Gastroesophageal sphincter (tissue), 4 donors: ENCODE data around the gene CD40. TPM values are rescaled to one million over a fixed set of nuclear protein-coding genes. Genes with fewer than 3 reads are reported as not detected.

Source experiments
- ATAC-seq: fragments of 150-250 bp; one replicate; pipeline ENCODE4 v1.9.1; 2016; ENCODE audit warnings: mild to moderate bottlenecking, moderate library complexity
- H3K27ac ChIP-seq, 4 donors: fragments of 200-600 bp; sonication (generic) in 3 of 4; 1 replicate in 3 of 4; 2 replicates in 1 of 4; pipeline ENCODE4 v1.5.1; 2016 to 2019
- H3K27me3 ChIP-seq: fragments of 200-600 bp; sonication (generic); one replicate; pipeline ENCODE4 v1.5.1; 2019
- H3K36me3 ChIP-seq, 2 donors: fragments of 200-600 bp; sonication (generic); one replicate each; pipeline ENCODE4 v1.5.1; 2019; ENCODE audit warnings: control low read depth in 1 of 2
- H3K4me1 ChIP-seq, 3 donors: fragments of 200-600 bp; sonication (generic); 1 replicate in 2 of 3; 2 replicates in 1 of 3; pipeline ENCODE4 v1.5.1; 2016 to 2019; ENCODE audit warnings: control low read depth in 2 of 3
- H3K4me3 ChIP-seq, 2 donors: fragments of 200-600 bp; sonication (generic); one replicate each; pipeline ENCODE4 v1.5.1; 2019; ENCODE audit warnings: mild to moderate bottlenecking in 1 of 2, moderate library complexity in 1 of 2
- H3K9me3 ChIP-seq, 3 donors: fragments of 200-600 bp; sonication (generic); one replicate each; pipeline ENCODE4 v1.5.1; 2017 to 2019; ENCODE audit warnings: control low read depth in 2 of 3
- EP300 ChIP-seq: sonication (generic); formaldehyde crosslinking; IDR thresholded peaks from one replicate; pipeline ENCODE4 v1.6.1; 2017; ENCODE audit warnings: antibody characterized with exemption, mild to moderate bottlenecking
- POLR2A ChIP-seq, 2 donors: fragments of 450-650 bp; IDR thresholded peaks; one replicate each; pipeline ENCODE4 v1.6.1; 2017; ENCODE audit warnings: antibody characterized with exemption in 2 of 2, mild to moderate bottlenecking in 2 of 2, moderate library complexity in 1 of 2
- POLR2AphosphoS5 ChIP-seq: sonication (generic); formaldehyde crosslinking; IDR thresholded peaks from one replicate; pipeline ENCODE4 v1.6.1; 2017; ENCODE audit warnings: antibody characterized with exemption
- WGBS, 2 donors: methylation state at CpG; one replicate each; pipeline ENCODE4 v1.1.5; 2018; ENCODE audit warnings: low coverage in 1 of 2; 5-methylcytosine and 5-hydroxymethylcytosine counted together
- total RNA-seq, 4 donors: library from RNA; depleted of rRNA; stranded (reverse); fragments of >200 nt; gene quantifications; one replicate each; pipeline ENCODE4 v1.1.0, GENCODE V29; 2016
- TF ChIP-seq, protein P1 (sequence below), 4 experiments: fragments of 200-600 bp in 2 of 4; fragments of 450-650 bp in 2 of 4; sonication (generic) in 1 of 4; IDR thresholded peaks; one replicate each; pipeline ENCODE4 v1.5.1; 2017 to 2019; ENCODE audit warnings: antibody characterized with exemption in 4 of 4, mild to moderate bottlenecking in 2 of 4, moderate library complexity in 2 of 4

The CD40 gene
- total RNA-seq = 10 to 100 TPM; 13.7 to 16.6 (median 13.9) TPM

DNA sequence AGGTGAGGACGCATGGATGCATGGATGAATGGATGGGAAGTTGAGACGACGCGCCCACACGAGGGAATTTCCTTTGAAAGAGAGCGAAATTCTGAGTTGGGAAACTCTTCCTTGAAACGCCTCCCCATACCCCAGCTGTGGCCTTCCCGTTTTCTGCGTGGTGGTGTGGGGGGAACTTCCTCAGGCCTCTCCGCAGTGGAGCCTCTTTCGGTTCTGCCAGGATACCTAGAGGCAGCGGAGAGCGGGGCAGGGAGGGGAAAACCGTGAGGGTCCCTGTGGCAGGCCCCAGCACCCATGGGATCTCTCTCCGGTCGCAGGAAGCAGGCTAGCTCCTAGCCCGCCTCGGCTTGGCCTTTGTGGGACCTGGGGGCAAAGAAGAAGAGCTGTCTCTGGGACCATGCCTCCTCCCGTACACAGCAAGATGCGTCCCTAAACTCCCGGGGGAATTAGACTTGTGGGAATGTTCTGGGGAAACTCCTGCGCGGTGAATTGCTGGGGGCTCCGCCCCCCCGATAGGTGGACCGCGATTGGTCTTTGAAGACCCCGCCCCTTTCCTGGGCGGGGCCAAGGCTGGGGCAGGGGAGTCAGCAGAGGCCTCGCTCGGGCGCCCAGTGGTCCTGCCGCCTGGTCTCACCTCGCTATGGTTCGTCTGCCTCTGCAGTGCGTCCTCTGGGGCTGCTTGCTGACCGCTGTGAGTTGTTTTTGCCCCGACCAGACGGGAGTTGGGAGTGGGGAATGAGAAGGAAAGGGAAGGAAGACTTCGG is at the start of gene CD40:
Gene CD40 (plus strand): TSS at position 611 of the 764 bp plus-strand sequence. CDS start 30 bp downstream, at position 641.
- Histone ChIP-seq H3K27ac (peak within 1 kb of the TSS; percentile 6 to 88 (median 84)), H3K4me3 (peak within 1 kb of the TSS; percentile 28 to 62), H3K9me3 (no peaks in the 10 kb centered on the region), H3K27me3 (no peaks in the 10 kb centered on the region), H3K4me1 (peaks cover 0 to 53% (median 16%) of the 10 kb centered on the region in 3 donors), H3K36me3 (peaks cover 0 to 10% of the 10 kb centered on the region in 2 donors)
- TF ChIP-seq POLR2AphosphoS5 (peak; percentile 28), EP300 (no peak), POLR2A (IDR thresholded peaks at IDR 0.05) (peak in 1 of 2 donors; percentile 37)
- TF ChIP-seq, protein P1, sequence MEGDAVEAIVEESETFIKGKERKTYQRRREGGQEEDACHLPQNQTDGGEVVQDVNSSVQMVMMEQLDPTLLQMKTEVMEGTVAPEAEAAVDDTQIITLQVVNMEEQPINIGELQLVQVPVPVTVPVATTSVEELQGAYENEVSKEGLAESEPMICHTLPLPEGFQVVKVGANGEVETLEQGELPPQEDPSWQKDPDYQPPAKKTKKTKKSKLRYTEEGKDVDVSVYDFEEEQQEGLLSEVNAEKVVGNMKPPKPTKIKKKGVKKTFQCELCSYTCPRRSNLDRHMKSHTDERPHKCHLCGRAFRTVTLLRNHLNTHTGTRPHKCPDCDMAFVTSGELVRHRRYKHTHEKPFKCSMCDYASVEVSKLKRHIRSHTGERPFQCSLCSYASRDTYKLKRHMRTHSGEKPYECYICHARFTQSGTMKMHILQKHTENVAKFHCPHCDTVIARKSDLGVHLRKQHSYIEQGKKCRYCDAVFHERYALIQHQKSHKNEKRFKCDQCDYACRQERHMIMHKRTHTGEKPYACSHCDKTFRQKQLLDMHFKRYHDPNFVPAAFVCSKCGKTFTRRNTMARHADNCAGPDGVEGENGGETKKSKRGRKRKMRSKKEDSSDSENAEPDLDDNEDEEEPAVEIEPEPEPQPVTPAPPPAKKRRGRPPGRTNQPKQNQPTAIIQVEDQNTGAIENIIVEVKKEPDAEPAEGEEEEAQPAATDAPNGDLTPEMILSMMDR (IDR thresholded peaks at IDR 0.05) = no peak
- ATAC-seq = peak; percentile 91
- WGBS, 2 donors = 0% methylated on average over 2 to 8 of the region's 40 CpGs

DNA sequence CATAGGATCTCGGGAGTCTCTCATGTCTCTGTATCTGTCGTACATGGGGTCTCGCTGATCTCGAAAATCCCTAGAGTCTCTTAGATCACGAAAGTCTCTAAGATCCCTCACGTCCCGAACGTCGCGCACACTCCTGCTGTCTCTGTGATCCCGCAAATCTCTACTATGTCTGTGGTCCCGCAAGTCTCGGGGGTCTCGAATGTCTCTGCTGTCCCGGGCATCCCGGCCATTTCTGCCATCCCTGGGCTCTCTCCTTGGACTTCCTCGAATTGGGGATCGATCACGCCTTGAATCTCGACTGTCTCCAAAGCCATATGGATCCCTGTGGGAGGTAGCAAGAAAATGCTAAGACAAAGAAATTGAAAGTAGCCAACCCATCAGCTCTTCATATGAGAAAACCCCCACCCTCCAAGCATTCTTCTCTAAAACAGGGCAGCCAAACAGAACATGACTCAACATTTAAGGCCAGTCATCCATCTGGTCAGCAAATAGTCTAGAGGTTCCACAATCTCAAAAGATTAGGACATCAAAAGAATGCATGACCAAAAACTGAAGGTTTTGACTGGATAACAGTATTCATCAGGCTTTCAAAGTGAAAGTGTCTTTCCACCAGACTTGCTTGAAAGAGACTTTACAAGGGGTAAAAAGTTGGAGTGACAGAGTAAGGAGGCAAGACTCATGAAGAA is 47.8 kb upstream of the CD40 start:
- Histone ChIP-seq H3K27me3 (no peaks in the 10 kb centered on the region), H3K4me3 (no peak overlapping the region), H3K36me3 (peaks cover 5 to 68% of the 10 kb centered on the region in 2 donors), H3K4me1 (no peaks in the 10 kb centered on the region), H3K9me3 (no peaks in the 10 kb centered on the region), H3K27ac (no peak overlapping the region)
- 92 to 97% methylated on average over 4 to 20 of the region's 20 CpGs for WGBS, 2 donors
- ATAC-seq = no peak
- no peak for TF ChIP-seq EP300
- no peak for TF ChIP-seq POLR2A (IDR thresholded peaks at IDR 0.05)
- TF ChIP-seq POLR2AphosphoS5 = no peak
- TF ChIP-seq, protein P1 (IDR thresholded peaks at IDR 0.05) = no peak

DNA sequence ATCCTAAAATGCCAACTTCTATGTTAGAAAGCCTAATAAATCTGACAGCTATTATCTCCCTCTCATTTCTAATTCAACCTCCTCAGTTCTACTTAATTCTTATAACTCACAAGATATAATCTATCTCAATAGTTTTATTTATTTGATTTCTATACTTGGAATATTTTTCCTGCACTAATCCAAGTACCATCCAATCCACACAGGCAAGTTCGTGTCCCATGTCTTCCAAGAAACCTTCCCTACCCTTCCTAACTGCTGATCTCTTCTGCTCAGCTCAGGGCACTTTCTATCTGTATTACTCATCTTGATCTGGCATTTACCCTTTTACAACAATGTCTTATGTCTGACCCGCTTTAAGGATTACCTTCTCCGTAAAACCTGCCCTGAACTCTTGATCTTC is 46.5 kb upstream of the CD40 start:
- Histone ChIP-seq H3K27me3 (no peaks in the 10 kb centered on the region), H3K4me3 (no peak overlapping the region), H3K9me3 (no peaks in the 10 kb centered on the region), H3K4me1 (no peaks in the 10 kb centered on the region), H3K27ac (no peak overlapping the region), H3K36me3 (peaks cover 5 to 61% of the 10 kb centered on the region in 2 donors)
- TF ChIP-seq EP300 (no peak), POLR2AphosphoS5 (no peak), POLR2A (IDR thresholded peaks at IDR 0.05) (no peak)
- TF ChIP-seq, protein P1 (IDR thresholded peaks at IDR 0.05) = no peak
- ATAC-seq = no peak
- WGBS, 2 donors = 87 to 91% methylated on average over 3 of the region's 3 CpGs

DNA sequence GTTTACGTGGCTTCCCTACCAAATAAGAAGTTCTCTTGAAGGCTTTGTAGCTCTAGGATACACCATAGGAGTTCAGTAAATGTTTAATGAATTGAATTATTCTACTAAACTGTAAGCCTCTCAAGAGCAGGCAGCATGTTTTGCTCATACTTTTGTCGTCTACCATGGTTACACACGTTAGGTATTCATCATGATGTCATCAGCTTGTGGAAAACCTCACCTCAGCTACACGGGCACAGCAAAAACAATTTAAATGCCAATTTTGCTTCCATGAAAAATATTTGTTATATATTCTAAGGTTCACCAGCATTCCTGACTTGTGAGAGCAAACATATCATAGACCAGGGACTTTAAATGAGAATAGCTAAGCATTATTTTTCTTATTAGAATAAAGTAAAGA is 45.1 kb upstream of the CD40 start:
- TF ChIP-seq EP300 = no peak
- TF ChIP-seq, protein P1 (IDR thresholded peaks at IDR 0.05) = no peak
- WGBS, 2 donors = 69 to 77% methylated on average over 4 of the region's 4 CpGs
- Histone ChIP-seq H3K27me3 (no peaks in the 10 kb centered on the region), H3K4me3 (no peak overlapping the region), H3K36me3 (peaks cover 0 to 61% of the 10 kb centered on the region in 2 donors), H3K27ac (no peak overlapping the region), H3K4me1 (no peaks in the 10 kb centered on the region), H3K9me3 (no peaks in the 10 kb centered on the region)
- ATAC-seq = no peak
